GM18508 (cell line): ENCODE results near the gene TAF4.
"Not testable (repeated sequence)": the region's sequence is repeated elsewhere in the genome, so short reads cannot be mapped to it uniquely, and the experiment has no call there.

ENCODE experiments used
- ATAC-seq: cut with Tn5 transposase; IDR thresholded peaks from one replicate; pipeline ENCODE4 v1.9.1; 2021; ENCODE audit warnings: moderate number of reproducible peaks; ENCODE audit not compliant: insufficient read depth, unreplicated experiment

The TAF4 gene

DNA sequence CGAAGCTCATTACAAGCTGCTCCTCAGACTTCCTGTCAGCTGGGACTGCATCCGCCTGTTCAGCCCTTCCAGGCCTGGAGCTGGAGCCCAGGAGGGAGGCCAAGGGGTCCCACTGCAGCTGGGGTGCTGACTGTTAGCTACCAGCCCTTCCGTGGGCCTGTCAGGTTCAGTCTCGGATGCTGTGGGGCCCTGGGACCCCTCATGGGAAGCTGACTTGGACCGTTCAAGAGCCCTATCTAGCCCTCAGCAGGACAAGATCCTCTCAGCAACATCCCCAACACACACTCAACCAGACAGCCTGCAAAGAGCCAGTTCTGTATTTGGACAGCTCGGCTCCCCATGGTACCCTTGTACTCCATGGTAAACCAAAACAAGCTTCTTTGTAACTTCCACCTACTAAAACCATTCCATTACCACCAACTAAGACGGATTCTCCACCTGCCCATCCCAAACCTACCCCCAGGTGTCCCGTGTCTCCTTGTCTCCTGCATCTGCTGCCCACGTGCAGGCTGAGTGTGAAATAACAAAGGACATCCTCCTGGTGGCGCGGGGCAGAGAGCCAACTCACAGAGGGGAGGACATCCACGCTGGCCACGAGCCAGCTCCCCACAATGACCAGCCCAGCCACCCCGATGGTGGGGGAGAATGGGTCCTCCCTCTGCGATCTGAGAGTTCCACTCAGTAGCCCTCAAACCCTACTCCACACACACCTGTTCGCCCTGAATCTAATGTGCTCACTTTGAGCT is 111.2 kb downstream of the TAF4 start:
- no peak for ATAC-seq

DNA sequence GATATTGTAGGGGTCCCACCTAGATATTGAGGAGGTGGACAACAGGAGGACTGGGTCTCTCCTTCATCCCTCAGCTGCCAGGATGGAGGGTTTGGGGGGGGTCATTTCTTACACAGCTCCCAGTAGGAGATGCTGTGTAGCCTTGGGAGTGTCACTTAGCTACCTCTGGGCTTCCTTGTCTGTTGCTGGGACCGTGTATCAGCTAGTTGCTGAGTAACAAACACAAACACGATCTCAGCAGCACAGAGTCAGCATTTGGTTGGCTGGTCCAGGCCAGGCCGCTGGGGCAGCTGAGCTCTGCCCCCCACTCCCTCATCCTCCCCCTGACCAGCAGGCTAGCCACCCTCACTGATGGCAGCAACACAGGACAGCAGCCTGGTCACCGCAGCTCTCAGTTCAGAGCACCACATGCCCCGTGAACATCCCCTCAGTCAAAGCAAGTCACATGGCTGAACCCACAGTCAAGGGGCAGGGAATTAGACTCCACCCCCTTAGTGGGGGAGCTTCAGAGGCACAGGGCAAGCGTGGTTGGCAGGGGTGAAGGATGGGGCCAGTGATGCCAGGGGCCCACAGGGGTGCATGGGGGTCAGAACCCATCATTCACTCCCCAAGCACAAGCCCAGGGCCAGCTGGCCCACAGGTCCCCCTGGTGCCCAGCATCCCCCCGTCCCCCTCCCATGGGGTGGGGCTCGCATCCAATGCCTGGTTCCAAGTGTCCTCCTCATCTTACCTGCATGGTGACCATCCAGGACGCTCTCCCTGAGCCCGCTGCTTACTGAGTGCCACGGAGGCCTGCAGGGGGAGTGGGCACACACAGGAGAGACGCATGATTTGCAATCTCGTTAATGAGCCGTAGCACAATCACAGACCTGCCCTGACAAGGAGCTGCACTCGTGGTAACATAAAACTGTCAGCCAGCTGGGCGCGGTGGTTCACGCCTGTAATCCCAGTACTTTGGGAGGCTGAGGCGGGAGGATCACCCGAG is 112.4 kb downstream of the TAF4 start:
- ATAC-seq = no peak

DNA sequence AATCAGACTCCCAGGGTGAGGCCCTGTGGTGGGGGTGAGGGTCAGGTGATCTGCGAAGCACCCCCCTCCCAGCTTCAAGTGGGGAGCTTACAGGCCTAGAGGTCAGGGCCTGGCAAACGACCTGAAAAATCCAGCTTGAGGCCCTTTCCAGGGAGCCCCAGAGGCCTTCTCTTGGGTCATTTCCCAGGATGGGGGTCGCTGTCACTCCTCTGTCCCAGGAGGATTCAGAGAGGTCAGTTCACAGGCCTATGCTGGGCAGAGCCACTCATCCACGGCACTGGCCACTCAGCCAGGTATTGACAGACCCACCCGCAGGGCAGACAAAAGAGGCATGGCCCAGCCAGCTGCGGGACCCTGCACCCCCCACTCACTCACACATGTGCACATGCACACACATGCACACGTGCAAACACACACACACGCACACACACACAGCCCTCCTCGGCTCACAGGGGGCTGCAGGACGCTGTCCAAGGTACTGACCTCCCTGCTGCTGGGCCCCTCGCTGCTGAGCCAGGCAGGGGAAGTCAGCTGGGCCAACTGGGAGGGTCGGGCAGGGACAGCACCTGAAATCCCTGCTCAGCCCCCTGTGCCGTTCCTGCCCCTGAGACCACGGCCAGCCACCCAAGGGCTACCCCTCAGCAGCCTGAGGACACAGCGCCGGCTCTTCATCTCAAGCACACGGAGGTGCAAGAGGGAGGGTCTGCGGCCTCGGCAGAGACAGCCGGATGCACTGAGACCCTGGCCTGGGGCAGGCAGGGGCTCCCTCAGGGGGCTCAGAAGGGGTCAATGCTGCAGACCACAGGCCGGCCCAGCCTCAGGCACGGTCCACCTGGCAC is 113.8 kb downstream of the TAF4 start:
- ATAC-seq = no peak

DNA sequence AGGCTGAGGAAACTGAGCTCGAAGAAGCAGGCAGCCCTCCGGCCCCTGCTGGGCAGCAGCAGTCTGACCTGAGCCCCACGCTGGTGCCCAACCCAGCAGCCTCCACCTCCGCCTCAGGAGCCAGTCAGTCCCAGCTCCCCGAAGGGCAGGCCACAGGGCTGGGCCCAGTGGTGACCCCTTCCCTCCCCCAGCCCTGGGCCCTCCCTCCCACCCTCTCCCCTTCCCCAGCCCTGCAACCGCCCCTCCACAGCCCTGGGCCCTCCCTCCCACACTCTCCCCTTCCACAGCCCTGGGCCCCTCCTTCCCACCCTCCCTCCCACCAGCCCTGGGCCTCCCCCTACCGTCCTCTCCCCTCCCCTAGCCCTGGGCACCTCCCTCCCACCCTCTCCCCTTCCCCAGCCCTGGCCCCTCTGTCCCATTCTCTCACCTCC is 115.0 kb downstream of the TAF4 start:
- ATAC-seq = no peak

DNA sequence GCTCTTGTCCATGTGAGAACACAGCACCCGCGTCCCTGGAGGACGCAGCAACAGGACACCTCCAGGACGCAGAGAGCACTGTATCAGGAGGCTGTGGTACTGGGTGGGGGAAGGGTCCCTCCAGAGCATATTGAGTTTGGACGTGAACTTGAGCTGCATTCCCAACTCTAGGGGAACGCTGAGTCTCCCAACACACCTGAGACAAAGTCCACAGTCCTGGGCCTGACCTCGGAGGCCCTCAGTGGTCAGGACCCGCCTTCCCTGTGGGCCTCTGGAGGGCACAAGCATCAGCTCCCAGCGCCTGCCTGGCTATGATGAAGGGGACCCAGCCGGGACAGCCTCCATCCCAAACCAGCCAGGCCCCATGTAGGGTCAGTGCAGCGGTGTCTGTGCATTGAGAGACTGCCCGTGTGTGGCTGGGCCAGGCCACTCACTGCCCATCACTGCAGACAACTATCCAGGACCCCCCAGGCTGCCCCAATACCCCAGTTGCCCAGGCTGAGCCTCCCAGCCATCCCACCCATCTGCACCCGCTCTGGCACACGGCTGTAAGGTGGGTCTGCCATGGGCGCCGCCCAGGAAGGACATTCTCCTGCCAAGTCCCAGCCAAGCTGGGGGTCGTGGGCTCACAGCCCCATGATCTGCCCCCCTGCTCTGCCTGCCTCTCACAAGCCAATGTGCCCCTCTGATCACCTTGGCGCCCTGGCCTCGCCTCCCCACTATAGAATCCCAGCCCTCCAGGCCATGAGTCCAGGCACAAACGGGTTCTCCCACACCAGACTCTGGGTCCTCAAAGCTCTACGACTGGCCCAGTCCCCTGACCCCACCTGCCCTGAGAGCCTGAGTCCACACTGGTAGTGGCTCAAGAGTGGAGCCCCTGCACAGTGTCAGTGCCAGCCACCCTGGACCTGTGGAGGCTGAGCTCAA is 115.7 kb downstream of the TAF4 start:
- no peak for ATAC-seq

DNA sequence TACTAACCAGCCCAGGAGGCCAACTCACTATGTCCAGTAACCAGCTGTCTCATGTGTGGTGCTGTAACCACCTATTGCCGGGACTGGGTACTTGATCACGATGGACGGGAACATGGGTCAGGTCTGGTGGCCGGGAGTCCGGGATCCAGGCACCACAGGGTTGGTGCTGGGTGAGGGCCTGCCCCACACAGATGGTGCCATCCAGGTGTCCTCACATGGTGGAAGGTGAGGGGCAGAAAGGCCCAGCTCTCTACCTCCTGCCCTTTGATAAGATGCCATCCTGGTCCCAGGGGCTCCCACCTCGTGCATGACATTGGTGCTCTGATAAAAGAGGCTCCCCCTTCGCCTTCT is 116.3 kb downstream of the TAF4 start:
- ATAC-seq = no peak

DNA sequence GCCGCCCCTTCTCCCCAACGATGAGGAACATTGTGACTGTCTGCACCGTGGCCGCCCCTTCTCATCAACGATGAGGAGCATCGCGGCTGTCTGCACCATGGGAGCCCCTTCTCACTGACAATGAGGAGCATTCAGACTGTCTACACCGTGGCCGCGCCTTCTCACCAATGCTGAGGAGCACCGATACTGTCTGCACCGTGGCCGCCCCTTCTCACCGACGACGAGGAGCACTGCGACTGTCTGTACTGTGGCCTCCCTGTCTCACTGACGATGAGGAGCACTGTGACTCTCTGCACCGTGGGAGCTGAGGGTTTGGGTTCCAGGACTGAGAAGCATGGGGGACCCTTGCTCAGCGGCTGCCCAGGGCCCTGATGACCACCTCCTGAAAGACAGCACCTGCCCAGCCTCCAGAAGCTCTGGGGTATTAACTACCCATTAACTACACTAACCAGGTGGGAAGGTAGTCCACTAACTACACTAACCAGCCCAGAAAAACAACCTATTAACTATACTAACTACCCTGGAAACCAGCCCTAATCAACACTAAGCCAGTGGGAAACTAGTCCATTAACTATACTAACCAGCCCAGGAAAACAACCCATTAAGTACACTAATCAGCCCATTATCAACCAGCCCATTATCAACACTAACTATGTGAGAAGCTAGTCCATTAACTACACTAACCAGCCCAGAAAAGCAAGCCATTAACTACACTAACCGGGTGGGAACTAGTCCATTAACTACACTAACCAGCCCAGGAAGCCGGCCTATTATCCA is 116.9 kb downstream of the TAF4 start:
- no peak for ATAC-seq

DNA sequence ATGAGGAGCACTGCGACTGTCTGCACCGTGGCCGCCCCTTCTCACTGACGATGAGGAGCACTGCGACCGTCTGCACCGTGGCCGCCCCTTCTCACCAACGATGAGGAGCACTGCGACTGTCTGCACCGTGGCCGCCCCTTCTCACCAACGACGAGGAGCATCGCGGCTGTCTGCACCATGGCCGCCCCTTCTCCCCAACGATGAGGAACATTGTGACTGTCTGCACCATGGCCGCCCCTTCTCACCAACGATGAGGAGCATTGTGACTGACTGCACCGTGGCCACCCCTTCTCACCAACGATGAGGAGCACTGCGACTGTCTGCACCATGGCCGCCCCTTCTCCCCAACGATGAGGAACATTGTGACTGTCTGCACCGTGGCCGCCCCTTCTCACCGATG is 117.6 kb downstream of the TAF4 start:
- not testable (repeated sequence) for ATAC-seq

DNA sequence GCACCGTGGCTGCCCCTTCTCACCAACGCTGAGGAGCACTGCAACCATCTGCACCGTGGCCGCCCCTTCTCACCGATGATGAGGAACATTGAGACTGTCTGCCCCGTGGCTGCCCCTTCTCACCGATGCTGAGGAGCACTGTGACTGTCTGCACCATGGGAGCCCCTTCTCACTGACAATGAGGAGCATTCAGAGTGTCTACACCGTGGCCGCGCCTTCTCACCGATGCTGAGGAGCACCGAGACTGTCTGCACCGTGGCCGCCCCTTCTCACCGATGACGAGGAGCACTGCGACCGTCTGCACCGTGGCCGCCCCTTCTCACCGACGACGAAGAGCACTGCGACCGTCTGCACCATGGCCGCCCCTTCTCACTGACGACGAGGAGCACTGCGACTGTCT is 120.2 kb downstream of the TAF4 start:
- not testable (repeated sequence) for ATAC-seq

DNA sequence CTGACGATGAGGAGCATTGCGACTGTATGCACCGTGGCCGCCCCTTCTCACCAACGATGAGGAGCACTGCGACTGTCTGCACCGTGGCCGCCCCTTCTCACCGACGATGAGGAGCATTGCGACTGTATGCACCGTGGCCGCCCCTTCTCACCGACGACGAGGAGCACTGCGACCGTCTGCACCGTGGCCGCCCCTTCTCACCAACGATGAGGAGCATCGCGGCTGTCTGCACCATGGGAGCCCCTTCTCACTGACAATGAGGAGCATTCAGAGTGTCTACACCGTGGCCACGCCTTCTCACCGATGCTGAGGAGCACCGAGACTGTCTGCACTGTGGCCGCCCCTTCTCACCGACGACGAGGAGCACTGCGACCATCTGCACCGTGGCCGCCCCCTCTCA is 120.7 kb downstream of the TAF4 start:
- ATAC-seq = not testable (repeated sequence)

DNA sequence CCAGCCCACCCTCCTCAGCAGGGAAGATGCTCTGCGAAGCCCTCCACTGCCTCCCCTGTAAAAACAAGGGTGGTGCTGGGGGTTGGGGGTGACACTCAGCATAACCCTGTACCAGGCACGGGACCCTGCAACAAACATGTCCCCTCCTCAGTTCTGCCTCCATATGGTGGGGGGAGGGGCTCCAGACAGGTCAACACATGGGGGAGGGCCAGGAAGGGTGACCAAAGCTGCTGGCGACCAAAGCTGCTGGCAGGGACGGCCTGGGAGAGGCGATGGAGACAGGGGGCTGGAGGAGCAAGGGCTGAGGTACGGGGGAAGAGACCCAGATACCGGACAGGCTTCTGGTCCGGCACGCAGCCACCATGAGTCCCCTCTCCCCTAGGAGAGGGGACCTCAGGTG is 123.2 kb downstream of the TAF4 start:
- ATAC-seq = no peak

DNA sequence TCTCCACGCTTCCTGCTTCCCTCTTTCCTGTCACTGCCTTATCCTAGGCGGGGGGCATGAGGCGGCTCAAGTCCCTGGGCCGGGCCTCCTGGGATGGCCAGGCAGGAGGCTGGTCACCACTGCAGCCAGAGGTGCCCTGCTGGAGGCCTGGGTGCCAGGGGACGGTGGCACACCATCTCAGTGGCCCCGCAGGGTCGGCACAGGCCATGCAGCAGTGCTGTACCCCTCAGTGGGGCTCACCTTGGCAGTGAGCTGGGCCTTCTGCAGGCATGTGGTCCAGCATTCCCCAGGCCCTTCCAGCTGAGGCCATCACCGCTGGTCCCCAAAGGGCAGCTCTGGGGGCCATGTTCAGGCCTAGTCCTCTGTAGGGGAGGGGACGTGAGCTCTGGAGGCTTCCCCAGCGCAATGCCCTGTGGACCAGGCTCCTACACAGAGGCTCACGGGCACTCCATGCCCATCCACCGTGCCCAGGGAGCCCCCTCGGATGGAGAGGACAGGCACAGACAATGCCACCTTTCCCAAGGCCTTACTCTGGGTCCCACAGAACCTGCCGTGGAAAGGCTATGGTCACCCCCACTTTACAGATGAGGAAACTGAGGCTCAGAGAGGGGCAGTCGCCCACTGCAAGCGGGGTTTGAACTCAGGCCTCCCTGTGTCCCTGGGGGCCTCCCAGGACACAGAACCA is 123.8 kb downstream of the TAF4 start:
- no peak for ATAC-seq

DNA sequence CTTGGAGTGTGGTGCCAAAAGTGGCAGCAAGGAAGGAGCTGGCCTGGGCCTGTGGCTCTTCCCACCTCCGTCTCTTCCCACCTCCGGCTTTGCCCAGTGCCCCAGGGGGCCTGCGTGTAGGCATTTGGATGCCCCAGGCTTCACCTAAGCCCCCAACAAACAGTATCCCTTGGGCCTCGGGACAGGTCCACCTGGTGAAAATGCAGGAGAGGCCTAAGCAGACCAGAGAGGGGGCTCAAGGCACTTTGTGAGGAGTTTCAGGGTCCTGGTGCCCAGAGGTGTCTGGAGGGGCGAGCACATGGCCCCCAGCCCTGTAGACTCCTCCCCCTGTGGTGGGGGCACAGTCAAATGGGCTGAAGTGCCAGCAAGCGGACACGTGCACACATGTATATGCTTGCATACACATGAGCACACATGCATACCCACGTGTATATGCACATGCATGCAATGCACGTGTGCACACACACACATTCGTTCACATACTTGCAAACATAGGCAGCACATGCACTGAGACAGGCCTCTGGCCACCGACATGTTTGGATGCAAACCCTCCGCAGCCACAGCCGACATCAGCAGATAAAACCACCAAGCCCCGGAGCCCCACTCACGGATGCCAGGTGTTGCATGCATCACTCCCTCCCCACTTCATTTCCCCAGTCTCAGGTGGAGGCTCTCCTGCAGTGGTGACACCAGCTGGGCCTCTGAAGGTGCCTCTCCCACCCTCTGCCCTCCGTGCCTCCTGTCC is 124.5 kb downstream of the TAF4 start:
- no peak for ATAC-seq

DNA sequence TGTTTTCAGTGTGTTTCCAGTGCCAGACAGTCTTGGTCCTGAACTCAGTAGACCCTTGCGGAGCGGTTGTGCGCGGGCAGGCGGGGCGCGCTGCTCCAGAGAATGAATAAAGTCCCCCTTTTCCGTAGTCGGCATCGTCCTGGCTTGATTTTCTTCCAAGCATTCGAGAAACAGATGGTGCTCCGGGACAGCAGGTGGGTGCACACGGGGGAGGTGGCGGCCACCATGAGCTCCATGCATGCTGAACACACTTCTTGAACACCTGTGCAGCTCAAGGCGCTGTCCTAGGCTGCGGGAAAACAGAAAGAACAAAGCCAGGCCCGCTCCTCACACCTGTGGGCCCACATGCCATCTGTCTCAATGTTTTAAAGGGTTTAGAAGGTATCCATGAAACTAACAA is 125.2 kb downstream of the TAF4 start:
- ATAC-seq = no peak

DNA sequence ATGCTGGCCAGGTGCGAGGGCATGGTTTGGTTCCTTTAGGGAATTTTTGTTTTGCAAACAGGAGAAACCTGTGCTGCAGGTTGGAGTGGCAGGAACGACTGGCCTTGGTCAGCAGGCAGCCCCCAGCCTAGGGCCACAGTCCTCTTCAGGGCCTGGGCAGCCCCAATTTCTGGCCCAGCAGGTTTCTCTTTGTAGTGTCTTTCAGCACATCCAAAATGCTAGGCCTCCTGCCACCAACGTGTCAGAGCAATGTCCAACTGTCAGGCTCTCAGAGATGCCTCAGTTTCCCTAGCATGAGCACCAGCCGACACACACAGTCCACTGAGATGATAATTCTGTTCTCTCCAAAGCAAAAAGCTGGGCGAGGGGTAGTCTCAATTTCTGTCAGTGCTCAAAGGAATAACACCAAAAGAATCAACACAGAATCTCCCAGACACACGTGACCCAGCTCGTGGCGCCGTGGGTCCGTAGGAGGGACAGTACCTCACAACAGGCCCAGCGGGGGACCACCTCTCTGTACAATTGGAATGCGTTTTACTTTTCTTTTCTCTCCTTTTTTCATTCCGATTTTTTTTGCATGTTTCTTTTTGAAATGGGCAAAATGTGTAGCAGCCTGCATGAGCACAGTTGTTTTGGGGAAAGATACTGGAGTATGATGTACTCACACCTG is 125.9 kb downstream of the TAF4 start:
- no peak for ATAC-seq

DNA sequence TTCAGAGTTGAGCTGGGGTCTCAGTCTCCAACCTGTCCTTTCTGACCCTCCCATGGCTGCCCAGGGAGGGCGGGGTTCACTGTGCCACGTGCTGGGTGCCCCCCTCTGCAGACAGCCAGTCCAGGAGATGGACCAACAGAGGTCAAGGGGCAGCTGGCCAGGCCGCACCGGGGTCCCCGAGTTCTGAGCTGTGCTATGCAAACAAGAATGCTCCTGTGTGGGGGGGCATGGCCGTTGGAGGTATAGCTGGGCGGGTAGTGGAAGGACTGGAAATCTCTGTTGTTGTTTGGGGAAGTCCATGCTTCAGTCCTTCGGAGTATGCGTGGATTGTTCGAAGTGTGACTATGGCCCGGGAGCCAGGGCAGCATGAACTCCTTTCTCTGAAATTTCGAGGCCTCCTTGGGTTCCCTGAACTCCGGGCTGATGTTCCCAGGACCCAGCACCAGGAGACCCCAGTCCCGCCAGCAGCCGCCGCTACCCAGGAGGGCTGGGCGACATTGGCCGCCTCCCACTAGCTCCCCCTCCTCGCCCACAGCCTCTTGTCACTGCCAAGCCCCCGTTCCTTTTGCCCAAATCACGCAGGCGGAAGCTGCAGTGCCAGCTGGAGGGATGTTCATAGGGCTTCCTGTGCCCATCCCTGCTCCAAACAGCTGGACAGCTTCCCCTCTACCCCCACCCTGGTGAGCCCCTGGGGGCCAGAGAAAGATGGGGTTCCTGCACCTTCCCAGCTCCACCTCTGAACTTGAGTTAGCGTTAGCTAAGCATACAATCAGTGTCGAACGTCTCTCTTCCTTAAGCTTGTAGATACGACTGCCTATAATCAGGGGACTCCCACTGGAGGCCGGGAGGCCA is 126.6 kb downstream of the TAF4 start:
- ATAC-seq = no peak
